Activated CD4-positive, alpha-beta T cell treated with anti-CD3 and anti-CD28 coated beads, Interleukin-2, Interleukin-6, amounts not matched to agents 100 ng/mL and 50 ng/mL, durations not matched to agents 16 hours and 8 hours (primary cell): ENCODE results near the gene RBM17.
"Not testable (repeated sequence)": the region's sequence is repeated elsewhere in the genome, so short reads cannot be mapped to it uniquely, and the experiment has no call there.

Experiments
- DNase-seq: peaks from one replicate; pipeline ENCODE4 v3.0.0-alpha.2; 2020

RBM17 gene

GRCh38 chr10:6088721-6089333, at the start of gene RBM17:
Gene RBM17, plus strand, starts transcription at chr10:6089034. Its CDS starts 8,032 bp downstream, at chr10:6097066.
- DNase-seq, result peak; percentile 98

GRCh38 chr10:6039711-6040110, 49.1 kb upstream of the RBM17 start:
- DNase-seq, result no peak

GRCh38 chr10:6040205-6040604, 48.6 kb upstream of the RBM17 start:
- no peak for DNase-seq

- not testable (repeated sequence) for DNase-seq
Measured at GRCh38 chr10:6043377-6043776, 45.5 kb upstream of the RBM17 start.

GRCh38 chr10:6044060-6044459, 44.8 kb upstream of the RBM17 start:
- DNase-seq, result no peak

GRCh38 chr10:6044751-6045313, 44.0 kb upstream of the RBM17 start:
- DNase-seq, result no peak

- DNase-seq, result peak; percentile 84
Measured at GRCh38 chr10:6045314-6045848, 43.5 kb upstream of the RBM17 start.

- DNase-seq, result no peak
Measured at GRCh38 chr10:6045878-6046772, 42.7 kb upstream of the RBM17 start.

GRCh38 chr10:6046773-6047611, 41.8 kb upstream of the RBM17 start:
- no peak for DNase-seq

GRCh38 chr10:6047847-6048246, 41.0 kb upstream of the RBM17 start:
- DNase-seq, result no peak

GRCh38 chr10:6048281-6049030, 40.4 kb upstream of the RBM17 start:
- no peak for DNase-seq

GRCh38 chr10:6049031-6049400, 39.8 kb upstream of the RBM17 start:
- no peak for DNase-seq

GRCh38 chr10:6050801-6051445, 37.9 kb upstream of the RBM17 start:
- DNase-seq, result peak; percentile 96

- peak; percentile 91 for DNase-seq
Measured at GRCh38 chr10:6052247-6053221, 36.3 kb upstream of the RBM17 start.

- DNase-seq, result no peak
Measured at GRCh38 chr10:6053303-6053702, 35.5 kb upstream of the RBM17 start.

GRCh38 chr10:6053816-6054631, 34.8 kb upstream of the RBM17 start:
- peak; percentile 62 for DNase-seq

GRCh38 chr10:6054884-6055283, 34.0 kb upstream of the RBM17 start:
- DNase-seq, result no peak

GRCh38 chr10:6055929-6056328, 32.9 kb upstream of the RBM17 start:
- DNase-seq, result no peak

- no peak for DNase-seq
Measured at GRCh38 chr10:6056411-6057135, 32.3 kb upstream of the RBM17 start.
